Activated CD4-positive, alpha-beta T cell treated with anti-CD3 and anti-CD28 coated beads, Interleukin-2, amount 50 U/mL, for 1 hour (primary cell): ENCODE measurements around the gene TP53RK.
A peak's percentile ranks its signal among the peaks of the same experiment; 100 is the strongest.
"Not testable (repeated sequence)": the region's sequence is repeated elsewhere in the genome, so short reads cannot be mapped to it uniquely, and the experiment has no call there.

Source experiments
- DNase-seq: peaks from one replicate; pipeline ENCODE4 v3.0.0-alpha.2; 2020

The TP53RK gene

DNA sequence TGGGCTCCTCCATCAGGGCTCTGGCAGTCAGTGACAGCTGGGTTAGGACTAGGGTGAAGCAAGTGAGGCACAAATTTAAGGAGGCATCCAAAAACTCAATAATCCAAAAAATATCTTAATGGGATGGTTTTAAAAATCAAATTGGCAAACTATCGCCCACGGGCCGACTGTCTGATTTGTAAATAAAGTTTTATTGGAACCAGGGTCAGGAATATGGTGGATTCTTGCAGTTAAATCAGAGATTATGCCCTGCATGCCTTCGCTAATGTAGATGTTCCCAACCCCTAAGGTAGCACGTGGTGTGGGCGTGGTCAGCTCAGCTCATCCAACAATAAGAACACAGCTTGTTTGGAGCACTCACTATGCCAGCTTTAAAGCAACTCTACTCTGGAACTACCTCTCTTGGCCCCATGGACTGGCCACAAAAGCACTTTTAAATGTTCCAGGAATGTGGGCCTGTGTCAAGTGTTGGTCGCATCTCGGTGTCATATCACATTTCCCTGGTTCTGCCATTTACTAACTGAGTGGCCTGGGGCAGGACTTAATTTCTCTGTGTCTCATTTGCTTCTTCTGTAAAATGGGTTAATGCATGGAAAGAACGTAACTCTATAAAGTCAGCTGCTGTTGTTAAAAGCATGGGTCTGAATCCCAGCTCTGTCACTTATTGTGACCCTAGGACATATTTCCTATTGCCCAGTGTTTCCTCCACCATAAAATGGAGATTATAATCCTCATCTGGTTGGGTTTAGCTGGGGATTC is 7.0 kb downstream of the TP53RK start:
- DNase-seq, result no peak

DNA sequence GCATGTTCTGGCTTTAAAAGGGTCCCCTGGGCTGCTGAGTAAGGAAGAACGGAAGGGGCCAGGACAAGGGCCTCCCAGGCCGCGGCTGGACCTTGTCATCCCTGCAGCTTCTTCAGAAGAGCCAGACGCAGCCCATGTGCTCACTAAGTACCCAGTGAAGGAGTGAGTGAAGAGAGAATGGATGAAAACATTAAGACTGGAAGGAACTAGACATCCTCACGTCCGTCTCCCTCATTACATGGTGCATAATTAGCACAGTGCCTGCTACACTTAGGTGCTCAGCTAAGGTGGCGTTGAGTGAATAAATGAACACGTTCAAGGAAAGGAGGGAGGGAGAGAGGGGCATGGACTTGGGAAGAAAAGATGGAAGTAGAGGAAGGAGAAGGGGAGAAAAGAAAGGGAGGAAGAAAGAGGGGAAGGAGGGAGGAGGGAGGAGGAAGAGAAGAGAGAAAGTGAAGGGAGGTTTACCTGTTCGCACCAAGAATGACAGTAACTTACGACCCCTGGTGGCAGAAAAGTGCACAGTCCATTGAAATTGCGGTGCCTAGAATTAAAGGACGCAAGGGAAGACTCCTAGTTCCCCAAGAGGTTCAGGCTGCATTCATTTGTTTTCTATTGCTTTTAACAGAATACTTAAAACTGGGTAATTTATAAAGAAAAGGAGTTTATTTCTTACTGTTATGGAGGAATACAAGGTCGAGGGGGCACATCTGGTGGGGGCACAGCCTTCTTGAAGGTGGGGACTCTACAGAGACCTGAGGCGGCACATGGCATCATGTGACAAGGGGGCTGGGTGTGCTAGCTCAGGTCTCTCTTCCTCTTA is 8.0 kb downstream of the TP53RK start:
- peak; percentile 64 for DNase-seq

DNA sequence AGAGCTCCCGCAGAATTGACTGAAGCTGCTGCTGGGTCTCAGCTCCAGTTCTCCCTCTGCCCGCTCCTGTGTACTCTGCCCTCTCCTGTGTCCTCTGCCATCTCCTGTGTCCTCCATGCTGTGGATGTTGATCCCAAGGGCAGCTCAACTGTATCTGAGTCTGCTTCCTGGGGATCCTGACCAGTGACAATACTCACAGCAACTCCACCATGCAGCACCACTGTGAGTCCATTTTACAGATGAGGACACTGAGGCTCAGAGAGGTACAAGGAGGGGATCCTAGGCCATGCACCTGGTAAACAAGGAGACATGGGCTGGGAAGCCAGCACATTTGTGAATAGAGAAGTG is 8.6 kb downstream of the TP53RK start:
- DNase-seq, result no peak

DNA sequence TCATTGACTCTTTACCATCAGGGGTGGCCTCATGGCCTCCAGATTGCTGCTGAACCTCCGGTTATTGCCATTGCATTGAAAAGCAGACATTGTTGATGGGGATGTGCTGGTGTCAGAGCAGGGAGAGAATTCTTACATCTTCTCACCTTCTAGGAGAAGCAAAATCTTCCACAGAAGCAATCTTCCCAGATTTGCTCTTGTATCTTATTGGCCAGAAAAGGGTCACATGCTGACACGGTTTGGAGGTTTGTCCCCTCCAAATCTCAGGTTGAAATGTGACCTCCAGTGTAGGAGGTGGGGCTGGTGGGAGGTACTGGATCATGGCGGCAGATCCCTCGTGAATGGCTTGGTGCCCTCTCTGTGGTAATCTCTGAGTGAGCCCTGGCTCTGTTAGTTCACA is 10.7 kb downstream of the TP53RK start:
- DNase-seq, result no peak

DNA sequence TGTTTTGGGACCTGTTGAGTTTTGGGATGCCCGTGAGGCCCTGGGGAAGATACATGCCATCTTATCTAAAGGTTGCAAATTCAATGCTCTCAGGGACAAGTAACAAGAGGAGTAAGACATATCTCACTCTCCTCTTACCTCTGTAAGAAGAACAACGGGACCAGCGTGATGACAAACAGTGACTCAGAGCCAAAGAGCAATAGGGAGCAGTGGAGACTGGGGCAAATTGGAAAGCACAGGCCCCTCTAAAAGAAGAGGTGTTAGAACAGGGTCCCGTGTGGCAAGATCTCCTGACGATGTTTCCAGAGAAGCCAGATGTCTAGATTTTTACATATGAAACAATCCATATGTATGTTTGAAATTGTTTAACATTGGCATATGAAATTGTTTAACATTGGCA is 11.6 kb downstream of the TP53RK start:
- no peak for DNase-seq

DNA sequence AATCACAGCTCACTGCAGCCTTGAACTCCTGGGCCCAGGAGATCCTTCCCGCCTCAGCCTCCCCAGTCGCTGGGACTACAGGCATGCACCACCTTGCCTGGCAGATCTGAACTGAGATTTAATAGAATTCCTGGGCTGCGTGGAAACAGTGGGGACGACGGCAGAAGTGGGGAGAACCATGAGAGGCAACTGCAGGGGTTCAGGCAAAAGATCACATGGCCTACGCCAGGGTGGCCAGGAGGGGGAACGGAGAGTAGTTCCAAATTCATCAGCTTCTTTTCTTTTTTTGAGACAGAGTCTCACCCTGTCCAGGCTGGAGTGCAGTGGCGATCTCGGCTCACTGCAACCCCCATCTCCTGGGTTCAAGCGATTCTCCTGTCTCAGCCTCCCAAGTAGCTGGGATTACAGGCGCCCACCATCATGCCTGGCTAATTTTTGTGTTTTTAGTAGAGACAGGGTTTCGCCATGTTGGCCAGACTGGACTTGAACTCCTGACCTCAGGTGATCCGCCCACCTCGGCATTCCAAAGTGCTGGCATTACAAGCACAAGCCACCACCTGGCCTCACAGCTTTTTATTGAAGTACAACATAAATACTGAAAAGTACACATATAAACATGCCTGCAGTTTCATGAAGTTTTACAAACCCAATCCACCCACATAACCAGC is 12.5 kb downstream of the TP53RK start:
- DNase-seq, result not testable (repeated sequence)

DNA sequence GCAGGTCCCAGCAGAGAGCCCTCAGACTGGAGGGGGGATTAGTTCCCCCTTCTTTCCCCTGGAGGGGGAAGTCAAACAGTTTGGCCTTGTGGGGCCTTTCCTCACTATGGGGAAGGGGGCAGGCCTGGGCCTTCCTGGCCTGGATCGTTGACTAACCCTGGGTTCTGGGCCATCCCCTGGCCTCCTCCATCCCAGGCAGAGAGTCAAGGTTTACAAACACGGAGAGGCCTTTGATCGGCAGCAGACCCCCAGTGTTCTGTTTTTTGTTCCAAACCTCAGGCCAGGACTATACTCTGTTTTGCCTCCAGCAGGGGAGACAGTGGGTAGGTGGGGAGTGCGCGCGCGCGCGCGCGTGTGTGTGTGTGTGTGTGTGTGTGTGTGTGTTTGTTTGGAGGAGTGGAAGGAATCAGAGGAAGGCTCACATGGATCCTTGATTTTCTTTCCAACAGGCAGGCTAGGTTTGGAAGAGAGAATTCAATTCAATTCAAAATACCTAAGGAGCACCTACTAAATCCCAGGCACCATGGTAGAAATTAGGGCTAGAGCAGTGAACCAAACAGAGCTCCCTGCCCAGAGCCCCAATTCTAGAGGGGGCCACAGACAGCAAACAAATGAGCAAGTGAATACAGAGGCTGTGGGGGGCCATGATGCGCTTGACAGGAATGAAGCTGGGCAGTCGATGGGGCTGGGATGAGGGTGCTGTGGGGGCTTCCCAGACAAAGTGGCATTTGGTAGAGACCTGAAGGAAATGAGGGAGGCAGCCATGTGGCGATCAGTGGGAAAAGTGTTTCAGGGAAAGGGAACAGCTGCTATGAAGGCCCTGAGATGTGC is 14.8 kb downstream of the TP53RK start:
- DNase-seq, result no peak

DNA sequence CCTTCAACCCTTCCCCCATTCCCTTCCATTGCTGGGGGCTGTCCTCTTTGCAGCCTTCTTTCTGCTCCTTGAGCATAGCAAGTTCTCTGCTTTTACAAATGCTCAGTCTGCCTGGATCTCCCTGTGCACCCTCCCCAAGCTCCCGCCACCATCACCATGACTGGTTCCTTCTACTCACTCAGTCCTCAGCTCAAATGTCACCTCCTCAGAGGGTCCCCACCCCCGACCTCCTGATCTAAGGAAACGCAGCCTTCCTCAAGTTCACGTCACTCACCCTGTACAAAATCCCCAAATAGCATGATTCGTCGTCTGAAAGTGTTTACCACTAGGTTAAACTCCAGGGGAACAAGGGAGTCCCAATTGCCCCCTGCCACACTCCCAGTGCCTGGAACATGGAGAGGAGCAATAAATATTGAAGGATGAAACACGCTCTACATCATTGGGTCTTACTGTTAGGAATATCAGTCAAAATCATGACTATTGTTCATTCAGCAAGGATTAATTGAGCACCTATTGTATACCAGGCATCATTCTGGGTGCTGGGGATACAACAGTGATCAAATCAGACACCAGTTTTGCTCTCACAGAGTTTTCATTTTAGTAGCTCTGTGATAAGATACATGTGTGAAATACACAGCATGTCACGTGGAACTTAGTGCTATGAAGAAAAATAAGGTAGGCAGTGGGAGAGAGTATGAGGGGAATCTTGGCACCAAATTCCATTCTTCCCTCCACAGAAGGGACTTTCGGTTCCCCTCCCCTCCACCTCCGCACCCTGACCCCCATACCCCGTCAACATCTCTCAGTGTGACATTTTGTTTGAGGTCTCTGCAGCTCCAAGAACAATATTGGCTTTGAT is 15.6 kb downstream of the TP53RK start:
- DNase-seq, result no peak

DNA sequence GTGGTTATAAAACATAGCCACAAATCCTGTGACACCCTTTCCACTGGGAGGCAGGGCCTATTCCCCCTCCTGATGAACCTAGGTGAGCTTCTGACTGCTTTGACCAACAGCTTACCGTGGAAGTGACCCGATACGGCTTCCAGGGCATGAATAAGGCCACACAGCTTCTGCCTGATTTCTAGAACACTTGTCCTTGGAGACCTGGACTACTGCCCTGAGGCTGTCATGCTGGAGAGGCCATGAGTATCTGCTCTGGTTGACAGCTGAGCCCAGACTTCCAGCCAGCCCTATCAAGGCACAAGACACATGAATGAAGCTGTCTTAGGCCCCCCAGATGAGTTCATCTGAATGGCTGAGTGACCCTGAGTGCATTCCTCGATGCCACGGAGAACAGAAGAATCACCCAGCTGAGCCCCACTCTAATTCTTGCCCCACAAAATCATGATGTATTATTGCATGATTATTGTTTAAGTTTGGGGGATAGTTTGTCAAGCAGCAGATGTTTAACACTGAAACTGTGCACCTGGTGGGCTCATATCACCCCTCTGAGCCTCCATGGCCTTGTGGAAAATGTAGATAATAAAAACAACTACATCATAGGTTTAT is 16.6 kb downstream of the TP53RK start:
- no peak for DNase-seq

DNA sequence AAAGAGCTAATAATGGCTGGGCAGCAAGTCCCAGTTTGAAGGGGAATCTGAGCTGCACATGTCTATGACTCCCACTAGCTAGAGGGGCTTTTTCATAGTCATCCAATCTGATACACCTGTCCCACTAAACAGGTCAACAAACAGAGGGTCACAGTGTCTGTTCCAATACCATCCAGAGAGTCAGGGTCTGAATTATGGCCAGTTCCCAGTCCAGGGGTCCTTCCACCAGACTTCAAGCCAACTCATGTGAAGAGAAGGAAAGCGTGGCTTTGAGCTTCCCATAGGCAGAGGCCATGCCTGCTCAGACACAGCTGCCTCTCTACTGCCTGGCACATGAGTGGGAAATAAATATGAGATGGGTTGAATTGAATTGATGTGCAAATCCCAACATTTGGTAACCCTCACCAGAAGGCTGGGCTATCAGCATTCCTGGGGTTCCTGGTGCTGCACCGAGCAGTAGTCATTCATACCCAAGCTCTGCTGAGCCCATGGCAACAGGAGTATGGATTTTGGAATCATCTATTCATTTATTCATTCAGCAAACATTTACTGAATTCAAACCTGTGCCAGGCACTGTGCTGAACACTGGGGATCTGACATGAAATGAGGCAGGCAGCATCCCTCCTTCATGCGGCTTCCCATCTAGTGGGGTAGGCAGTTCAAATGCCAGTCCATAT is 17.2 kb downstream of the TP53RK start:
- DNase-seq, result no peak

DNA sequence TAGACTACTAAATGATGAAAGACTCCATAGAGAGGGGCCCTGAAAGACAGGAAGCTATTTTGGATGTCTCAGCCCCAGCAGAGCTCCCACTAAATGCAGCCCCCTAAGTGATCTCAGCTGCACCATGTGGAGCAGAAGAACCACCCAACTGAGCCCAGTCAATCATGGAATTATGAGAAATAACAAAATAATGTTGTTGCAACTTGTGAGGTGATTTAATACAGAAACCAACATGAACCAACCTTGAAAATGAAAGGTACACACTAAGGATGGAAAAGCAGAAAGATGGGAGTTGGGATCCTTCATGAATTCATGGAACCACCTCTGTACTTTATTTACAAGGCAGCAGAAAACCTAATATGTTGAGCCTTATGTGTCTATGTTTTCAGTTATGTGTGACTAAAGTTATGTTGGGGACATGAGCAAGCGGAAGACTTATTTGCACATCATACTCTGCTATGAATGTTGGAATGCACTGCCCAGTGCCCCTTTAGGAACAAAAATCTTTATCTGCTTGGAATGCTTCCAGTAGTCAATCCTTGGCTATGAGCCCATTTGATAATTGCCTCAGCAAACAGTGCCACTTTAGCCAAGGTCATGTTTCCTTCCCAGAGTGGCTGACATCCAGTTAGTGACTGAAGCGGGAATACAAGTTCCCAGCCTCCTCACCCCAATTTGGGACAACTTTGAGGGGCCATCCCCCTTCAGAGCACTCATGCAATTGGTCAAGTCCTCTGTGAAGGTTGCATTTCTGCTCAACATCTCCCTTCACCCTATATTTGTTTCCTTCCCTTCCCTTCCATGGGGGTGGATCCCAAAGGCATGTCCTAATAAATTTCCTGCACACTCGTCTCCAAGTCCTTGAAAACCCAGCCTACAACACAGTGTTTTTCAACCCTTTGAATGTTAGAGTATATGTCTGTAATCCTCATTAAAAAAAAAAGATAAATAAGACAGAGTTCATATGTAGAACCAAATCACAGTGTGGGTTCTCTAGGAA is 18.4 kb downstream of the TP53RK start:
- no peak for DNase-seq

DNA sequence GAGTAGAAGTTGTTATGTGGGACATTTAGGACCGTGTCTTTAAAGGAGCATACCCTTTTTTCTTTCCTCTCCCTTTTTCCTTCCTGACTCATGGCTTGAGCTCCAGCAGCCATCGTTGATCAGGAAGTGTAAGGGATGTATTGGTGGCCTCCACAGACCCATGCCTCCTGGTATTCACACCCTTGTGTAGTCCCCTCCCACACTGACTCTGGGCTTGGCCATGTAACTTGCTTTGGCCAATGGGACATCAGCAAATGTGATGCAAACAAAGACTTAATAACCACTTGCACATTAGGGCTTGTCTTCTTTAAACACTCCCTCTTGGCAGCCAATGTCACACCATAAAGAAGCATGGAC is 19.0 kb downstream of the TP53RK start:
- DNase-seq, result no peak

DNA sequence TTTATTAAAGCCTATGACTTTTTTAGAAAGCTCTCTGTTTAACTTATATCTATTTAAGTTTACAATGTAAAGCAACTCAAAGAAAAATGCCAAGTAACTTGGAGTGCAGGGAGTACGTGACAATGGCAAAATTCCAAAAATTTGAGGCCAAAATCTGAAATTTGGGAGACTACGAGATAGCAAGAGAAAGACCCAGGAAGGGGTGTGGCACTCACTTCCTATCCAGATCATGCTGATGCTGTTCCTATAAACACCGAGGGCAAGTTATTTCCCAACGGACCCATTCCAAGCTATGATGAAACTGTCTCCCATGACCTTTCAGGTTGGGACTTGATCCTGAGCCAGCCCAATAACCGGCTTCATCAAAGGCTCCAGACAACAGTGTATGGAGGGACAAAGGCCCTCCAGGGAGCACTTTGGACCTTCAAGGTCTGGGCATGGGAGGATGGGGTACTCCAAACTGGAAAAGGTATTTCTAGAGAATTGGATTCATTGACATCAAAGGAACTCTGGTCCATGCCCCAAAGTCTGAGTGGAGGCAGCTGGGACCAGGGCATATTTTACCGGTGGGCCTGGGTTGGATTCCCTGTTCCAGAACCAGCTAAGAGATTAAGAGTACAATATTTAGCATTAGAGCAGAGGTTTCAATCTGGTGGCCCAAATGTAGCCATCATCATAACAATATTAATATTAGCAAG is 22.3 kb downstream of the TP53RK start:
- DNase-seq, result no peak

DNA sequence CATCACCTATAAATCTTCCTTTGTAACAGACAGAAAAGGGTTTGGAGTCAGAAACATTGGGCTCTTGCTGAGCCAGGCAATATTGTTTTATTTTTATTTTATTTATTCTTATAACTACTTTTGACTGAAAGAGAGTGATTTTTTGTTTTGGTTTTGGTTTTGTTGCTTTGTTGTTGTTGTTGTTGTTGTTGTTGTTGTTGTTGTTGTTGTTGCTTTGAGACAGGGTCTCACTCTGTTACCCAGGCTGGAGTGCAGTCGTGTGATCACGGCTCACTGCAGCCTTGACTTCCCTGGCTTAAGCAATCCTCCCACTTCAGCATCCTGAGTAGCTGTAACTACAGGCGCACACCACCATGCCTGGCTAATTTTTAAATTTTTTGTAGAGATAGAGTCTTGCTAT is 22.9 kb downstream of the TP53RK start:
- DNase-seq, result no peak

DNA sequence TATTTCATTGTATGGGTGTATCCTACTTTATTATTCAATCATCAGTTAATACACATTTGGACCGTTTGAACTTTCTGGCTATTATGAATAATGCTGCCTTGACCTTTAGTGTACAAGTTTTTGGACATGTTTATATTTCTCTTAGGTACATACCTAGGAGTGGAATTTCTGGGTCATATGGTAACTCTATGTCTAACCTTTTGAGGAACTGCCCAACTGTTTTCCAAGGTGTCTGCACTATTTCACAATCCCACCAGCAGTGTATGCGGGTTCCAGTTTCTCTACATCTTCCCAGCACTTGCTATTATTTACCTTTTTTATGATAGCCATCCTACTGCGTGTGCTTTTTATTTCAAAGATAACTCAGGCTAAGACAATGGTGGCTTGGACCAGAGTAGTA is 23.6 kb downstream of the TP53RK start:
- no peak for DNase-seq

DNA sequence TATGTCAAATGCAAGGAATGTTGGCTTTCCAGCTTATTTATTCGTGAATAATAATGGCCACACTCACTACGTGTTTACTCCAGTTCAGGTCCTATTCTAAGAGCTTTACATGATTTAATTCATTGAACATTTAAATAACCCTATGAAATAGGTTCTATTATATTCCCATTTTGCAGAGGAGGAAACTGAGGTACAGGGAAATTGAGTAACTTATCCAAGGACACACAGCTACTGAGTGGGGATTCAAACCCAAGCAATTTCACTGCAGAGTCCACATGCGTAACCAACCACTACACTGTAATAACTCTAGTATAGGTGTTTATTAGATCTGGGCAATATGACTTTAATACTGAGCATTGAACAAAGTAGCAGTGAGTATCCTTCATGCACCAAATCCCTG is 25.7 kb downstream of the TP53RK start:
- DNase-seq, result no peak

DNA sequence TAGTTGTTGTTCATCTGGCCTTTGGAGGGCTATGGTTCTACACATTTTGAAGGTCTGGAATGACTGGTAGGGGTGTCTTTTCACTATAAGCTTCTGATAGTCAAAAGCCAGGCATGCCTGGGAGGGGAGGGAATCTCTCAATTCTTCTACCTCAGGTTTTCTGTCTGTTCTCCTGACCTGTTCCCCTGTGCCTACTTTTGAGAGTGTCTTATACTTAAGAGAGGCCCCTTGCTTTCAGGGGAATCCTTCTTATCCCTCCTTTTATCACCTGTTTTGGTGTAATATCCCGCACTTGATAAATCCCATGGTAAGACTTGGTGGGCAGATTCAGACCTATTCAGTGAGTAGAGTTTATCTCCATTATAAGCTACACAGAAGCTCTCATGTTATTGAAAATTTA is 27.6 kb downstream of the TP53RK start:
- no peak for DNase-seq

DNA sequence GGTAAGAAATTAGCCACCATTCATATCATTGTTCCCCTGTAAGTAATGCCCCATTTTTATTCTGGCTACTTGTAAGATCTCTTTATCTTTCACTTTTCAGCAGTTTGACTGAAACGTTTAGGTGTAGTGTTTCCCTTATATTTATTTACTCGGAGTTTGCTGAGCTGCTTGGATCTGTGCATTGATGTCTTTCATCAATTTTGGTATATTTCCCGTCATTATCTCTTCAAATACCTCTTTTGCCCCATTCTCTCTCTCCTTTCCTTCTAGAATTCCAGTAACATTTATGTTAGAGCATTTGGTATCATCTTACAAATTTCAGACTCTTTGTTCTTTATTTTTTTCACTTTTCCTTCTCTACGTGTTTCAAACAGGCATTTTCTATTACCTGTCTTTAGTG is 28.8 kb downstream of the TP53RK start:
- DNase-seq, result no peak

DNA sequence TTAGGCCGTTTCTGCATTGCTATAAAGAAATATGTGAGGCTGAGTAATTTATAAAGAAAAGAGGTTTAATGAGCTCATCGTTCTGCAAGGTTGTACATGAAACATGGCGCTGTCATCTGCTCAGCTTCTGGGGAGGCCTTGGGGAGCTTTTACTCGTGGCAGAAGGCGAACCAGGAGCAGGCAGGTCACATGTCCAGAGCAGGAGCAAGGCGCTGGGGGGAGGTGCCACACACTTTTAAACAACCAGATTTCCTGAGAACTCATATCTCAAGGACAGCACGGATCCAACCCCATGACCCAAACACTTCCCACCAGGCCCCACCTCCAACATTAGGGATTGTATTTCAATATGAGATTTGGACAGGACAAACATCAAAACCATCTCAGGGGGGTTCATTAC is 31.6 kb downstream of the TP53RK start:
- DNase-seq, result no peak
